Lower leg skin (tissue), 3 donors: Measurements from ENCODE around the gene PLCB1.

Source experiments
- POLR2A ChIP-seq, 2 donors: fragments of 450-650 bp; IDR thresholded peaks; one replicate each; pipeline ENCODE4 v1.6.1; 2016 to 2017; ENCODE audit warnings: antibody characterized with exemption in 2 of 2, mild to moderate bottlenecking in 1 of 2, moderate library complexity in 1 of 2
- TF ChIP-seq, protein P1 (sequence below), 3 donors: fragments of 450-650 bp; IDR thresholded peaks; one replicate each; pipeline ENCODE4 v1.5.1; 2016; ENCODE audit warnings: antibody characterized with exemption in 3 of 3, mild to moderate bottlenecking in 3 of 3, moderate library complexity in 2 of 3

DNA sequence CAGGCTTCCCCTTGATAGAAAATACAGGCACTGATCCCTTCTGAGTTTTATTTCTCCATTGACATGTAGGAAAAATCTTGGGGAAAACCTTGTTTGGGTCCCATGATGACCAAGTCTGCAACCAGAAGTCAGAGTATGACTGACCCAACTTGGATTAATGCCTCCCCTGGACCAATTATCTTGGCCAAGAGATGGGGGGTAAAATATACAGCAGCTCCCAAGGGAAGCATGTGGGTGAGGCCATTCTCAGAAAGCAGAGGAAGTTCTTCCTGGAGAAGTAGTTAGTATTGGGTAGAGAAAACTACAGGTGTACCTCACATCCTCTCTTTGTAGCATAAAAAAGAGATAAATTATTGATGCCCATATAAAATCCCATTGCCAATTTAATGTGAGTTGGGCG, 651.7 kb downstream of the PLCB1 start:
- TF ChIP-seq, protein P1, sequence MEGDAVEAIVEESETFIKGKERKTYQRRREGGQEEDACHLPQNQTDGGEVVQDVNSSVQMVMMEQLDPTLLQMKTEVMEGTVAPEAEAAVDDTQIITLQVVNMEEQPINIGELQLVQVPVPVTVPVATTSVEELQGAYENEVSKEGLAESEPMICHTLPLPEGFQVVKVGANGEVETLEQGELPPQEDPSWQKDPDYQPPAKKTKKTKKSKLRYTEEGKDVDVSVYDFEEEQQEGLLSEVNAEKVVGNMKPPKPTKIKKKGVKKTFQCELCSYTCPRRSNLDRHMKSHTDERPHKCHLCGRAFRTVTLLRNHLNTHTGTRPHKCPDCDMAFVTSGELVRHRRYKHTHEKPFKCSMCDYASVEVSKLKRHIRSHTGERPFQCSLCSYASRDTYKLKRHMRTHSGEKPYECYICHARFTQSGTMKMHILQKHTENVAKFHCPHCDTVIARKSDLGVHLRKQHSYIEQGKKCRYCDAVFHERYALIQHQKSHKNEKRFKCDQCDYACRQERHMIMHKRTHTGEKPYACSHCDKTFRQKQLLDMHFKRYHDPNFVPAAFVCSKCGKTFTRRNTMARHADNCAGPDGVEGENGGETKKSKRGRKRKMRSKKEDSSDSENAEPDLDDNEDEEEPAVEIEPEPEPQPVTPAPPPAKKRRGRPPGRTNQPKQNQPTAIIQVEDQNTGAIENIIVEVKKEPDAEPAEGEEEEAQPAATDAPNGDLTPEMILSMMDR (IDR thresholded peaks at IDR 0.05), result no peak
- no peak for TF ChIP-seq POLR2A (IDR thresholded peaks at IDR 0.05)
